ENCODE data around the gene RSPO4.
A peak's percentile ranks its signal among the peaks of the same experiment; 100 is the strongest.
"Not testable (repeated sequence)": the region's sequence is repeated elsewhere in the genome, so short reads cannot be mapped to it uniquely, and the experiment has no call there.

RSPO4 gene

DNA sequence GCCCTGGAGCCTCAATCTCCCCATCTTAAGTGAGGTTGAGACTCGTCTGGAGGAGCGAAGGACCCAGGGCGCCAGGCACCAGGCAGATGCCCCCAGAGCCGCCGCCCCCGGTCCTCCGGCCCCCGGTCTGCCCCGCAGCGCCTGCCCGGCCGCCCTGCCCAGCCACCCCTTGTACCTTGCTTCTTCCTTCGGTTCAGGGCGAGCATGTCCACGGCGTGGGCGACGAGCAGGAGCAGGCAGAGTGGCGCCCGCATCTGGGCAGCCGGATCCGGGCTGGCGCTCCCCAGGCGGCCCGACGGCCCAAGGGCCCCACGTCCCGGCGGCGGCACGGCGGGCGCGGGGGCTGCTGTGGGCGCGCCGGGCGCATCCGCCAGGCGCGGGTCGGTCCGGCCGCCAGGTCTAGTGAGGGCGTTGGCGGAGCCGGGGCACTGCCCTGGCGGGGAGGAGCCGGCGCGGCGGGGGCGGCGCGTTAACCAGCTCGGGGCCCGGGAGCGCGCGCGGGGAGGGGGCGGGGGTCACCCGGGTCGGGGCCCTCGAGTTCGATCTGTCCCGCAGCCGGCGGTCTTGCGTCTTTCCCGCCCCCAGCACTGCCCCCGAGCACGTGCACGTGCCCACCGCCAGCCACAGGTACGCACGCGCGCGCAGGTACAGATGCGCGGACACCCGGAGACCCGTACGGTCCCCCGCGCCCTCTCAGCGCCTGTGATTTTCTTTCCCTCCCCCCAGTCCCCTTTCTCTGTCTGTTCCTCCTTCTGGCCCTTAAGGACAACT, at the start of gene RSPO4:
RSPO4 (minus strand) TSS at position 401 of the 771 bp plus-strand sequence; CDS start at position 254, 147 bp downstream.
- DNase-seq: no peak

DNA sequence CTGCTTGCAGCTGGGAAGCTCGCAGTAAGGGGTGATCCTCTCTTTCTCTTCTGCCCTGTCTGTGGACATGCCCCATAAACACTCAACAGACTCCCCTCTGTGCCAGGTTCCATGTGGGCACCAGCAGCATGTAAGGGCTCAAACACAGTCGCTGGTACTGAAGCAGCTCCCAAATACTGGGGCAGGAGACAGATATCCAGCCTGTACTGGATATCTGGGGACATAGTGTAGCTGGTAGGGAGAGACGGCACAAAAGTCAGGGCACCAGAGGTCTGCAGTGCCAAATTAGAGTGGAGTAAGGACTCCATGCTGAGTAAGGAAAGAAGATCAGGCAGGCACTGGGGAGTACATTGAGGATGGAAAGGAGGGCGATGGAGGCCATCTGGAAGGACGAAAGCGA, 48.3 kb upstream of the RSPO4 start:
- DNase-seq: no peak

DNA sequence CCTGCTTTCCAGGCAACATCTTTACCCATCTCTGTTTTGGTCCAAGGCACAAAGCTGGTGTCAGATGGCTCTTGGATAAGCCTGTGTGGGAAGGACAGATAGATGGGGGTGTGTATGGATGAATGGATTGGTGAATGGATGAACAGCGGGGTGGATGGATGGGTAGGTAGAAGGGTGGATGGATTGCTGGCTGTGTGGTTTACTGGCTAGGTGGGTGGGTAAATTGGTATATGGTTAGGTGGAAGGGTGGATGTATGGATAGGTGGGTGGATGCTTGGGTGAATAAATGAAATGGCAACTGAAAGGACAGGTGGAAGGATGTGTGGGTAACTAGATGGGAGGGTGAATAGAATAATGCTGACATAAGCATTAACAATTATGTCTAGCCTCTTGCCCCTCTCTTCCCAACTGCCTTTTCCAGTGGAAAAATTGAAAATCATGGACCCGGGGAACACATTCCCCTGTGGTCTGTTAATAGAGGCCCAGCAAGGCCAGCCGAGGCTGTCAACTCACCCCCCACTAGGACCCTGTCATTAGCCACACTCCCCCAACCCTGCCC, 43.8 kb upstream of the RSPO4 start:
- no peak for DNase-seq

DNA sequence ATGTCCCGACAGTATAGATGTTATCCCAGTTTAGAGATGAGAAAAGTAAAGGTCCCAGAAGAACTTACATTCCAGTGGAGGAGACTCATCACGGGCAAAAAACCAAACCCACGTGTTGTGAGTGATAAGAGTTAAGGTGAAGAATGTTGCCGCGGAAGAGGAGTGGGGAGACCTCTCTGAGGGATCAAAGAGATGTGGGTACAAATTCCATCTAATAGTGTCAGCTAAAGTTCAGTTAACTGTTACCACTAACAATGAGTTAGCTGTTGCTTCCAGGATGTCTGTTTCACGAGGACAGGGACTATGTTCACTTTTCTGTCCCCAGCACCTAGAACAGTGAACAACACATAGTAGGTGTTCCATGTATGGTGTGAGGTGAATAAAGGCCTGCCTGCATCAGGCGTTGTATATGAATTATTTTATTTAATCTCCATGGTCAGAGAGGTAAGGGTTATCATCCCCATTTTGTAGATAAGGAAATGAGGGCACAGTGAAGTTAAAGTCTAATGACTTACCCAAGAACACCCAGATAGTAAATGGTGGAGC, 39.8 kb upstream of the RSPO4 start:
- DNase-seq: no peak

DNA sequence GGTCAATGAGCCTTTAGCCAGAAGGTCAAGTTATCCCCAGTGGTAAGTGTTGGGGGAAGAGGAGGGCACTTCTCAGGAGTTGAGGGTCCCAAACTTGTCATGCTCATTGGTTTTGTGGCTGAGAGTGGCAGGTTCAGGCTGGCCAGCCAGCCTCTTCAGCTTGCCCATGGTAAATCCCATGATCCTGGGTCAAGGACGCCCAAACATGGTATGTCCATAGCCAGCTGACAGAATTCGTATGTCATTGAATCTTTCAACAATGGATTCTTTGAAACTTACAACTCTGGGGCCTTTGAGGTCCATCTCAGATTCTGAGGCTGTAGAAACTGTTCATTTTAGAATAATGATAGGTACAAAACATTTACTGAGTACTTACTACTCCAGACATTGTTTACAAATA, 36.1 kb upstream of the RSPO4 start:
- DNase-seq: no peak

DNA sequence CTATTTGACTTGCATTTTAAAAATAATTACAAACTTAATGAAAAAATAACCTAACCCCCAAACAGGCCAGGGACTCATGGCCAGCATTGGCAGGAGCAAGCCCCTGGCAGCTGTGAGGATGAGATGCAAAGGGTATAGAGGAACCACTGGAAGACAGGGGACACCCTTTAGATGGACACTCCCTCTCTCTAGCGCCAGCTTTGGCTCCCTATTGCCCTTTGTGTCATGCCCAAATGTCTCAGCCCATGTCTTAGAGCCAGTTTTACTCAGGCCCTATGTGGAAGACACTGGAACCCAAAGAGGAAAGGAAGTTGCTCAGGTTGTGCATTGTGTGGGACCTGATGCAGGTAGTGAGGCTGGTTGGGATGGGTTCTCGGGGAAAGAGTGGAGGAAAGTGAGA, 34.9 kb upstream of the RSPO4 start:
- DNase-seq: no peak

DNA sequence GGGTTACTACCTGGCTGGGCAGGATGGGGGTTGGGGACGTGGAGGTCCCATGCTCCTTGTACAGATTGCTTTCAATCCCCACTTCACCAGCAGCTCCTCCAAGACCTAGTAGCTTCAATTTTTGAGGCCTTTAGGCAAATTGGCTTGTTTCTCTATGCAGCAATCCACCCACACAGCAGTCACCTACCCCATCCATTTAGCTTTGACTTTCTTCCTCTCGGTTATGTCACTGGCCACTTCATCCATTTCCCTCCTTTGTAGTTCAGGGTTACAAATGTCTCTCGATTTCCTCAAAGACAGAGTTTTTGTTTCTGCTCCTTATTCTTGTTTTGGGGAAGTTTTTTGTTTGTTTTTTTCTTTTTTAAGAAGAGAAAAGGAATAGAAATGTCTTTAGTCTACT, 33.4 kb upstream of the RSPO4 start:
- no peak for DNase-seq

DNA sequence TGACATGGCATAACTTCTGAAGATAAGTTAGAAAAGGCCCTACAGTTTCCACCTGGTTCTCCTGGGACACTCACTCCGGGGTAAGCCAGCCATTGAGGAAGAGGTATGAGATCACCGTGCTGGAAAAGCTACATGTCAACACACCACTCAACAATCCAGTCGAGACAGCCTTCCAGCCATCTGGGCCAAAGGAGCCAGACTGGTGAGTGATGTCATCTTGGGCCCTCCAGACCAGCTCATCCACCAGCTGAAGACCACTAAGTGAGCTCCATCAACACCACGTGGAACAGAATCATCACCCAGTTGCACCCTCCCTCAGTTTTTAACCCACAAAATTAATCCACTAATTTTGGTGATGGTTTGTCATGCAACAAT, 32.3 kb upstream of the RSPO4 start:
- no peak for DNase-seq

DNA sequence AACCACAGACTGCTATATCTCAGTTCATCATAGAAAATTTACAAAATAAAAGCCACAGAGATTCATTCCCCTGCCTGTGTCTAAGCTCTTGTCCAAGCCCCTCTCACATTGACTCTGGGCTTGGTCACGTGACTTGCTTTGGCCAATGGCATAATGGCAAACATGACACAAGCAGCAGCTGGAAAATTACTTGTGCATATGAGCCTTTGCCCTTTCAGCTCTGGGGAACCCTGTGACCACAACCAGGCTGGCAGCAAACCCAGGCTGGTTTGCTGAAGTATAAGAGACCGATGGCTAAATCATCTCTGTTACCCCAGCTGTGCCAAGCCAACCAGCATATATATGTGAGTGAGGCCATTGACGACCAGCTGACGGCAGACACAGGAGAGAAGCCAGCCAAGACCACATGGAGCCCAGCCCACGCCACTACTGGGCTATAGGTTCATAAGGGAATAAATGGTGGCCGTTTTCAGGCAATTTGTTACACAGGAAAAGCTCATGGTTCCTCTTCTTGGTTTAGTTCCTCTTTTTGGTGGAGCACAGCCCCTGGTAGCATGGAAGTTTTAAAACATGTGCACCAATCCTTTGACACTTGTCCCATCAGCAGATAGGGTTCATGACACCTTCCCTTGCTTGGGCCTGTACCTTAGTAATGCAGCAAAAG, 31.8 kb upstream of the RSPO4 start:
- peak; percentile 89 for DNase-seq

DNA sequence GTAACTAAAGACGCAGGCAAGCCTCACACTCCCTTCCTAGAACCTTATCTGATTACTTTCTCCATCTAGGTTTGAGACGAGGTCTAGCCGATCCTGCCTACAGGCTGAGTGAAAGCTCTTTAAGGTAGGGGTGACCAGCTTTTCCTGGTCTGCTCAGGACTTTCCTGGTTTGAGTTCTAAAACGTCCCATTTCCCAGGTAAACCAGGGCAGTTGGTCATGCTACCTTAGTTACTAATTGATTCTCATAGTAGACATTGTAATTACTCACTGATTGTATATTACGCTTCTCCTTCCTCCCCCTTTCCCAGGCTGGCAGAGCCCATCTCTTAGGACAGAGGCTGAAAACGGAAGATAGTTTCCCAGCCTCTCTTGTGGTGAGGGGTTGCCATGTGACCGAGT, 27.9 kb upstream of the RSPO4 start:
- no peak for DNase-seq

DNA sequence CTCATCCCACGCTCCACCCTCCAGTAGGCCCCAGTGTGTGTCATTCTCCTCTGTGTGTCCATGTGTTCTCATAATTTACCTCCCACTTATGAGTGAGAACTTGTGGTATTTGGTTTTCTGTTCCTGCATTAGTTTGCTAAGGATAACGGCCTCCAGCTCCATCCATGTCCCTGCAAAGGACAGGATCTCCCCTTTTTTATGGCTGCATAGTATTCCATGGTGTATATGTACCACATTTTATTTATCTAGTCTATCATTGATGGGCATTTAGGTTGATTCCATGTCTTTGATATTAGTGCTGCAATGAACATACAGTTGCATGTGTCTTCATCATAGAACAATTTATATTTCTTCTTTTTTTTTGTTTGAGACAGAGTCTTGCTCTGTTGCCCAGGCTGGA, 24.1 kb upstream of the RSPO4 start:
- DNase-seq: not testable (repeated sequence)

DNA sequence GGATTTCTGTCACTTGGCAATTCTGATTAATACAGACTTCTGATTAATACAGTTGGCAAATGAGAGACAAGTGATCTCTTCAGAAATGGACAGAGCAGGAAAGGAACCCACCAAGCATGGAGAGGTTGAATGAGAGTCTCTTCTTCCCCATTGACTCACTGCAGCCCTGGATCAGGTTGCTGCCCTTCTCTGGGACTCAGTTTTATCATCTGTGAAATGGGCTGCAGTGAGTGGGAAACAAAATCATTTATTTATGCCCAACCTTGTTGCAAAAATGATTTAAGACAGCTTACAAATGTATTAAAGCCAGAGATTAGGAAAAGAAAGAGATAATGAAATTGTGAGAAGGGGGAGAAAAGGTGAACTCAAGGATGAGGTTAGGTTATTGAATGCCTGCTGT, 20.8 kb upstream of the RSPO4 start:
- DNase-seq: no peak

DNA sequence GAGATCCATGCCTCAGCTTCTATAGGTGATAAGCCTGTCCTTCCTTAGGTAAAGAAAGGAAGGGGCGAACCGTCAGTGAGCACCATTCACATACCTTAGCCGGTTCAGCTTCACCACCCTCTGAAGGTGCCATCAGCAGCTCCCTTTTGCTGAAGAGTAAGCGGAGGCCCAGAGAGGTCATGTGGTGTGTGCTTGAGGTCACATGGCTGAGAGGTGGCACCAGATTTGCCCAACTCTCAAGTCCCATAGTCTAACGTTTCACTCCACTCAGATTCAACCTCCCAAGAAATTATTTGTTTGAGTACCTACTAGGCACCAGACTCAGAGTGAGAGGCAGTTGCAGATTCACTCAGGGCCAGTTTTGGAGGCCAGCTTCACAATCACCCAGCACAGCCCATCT, 18.5 kb upstream of the RSPO4 start:
- no peak for DNase-seq

DNA sequence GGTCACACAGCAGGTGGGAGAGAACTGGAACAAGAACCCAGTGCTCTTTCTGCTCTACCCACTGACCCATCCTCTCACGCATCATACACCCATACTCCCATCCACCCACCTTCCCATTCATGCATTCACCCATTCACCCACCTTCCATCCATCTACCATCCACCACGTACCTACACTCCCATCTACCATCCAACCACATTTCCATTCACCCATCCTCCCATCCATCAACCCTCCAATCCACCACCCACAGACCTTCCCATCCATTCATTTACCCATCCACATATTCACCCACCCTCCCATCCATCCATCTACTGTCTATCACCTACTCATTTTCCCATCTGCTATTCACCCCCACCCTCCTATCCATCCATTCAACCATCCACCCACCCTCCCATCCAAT, 17.2 kb upstream of the RSPO4 start:
- no peak for DNase-seq

DNA sequence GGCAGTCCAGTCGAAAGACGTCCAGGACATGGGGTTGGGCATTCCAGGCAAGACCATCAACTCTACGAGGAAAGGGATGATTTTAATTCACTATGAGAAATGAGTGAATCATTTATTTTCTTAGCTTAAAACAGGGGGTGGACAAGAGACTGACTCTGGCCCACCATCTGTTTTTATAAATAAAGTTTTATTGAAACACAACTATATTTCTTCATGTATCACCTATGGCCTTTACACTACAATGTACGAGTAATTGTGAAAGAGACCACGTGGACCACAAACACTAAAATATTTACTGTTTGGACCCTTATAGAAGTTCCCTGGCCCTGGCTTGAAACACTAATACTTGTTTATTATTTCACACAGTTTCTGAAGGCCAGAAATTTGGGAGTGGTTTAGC, 15.6 kb upstream of the RSPO4 start:
- DNase-seq: no peak

DNA sequence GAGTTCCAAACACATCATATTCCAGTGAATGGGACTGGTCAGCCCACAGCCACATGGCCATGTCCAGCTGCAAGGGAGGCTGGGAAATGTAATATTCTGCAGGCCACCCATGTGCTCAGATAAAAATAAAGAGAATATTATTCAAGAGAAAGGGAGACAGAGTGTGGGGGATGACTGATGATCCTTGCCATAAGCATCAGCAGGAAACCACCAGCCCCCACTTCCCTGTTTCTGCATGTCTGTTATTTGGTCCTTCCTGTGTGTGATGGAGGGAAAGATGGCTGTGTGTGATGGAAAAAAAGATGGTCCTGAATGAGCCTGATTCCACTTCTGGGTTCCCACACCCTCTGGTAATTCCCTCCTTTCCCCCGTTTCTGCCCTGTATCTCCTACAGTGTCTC, 13.1 kb upstream of the RSPO4 start:
- peak; percentile 21 for DNase-seq

DNA sequence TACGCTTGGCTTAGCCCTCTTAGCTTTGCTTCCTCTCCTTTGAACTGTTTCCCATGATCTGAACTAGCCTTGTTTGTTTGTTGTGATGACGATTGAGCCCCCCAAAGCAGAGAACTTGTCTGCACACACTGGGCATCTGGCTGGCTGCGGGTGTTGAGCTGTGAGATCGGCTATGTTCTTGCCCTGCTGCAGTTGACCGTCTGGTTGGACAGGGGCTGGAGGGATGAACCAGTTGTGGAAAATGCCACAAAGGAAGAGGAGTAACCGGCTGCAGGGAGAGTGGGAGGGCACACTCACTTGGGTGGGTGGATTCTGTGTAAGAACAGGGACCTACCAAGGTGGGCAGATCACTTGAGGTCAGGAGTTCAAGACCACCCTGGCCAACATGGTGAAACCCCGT, 12.4 kb upstream of the RSPO4 start:
- no peak for DNase-seq

DNA sequence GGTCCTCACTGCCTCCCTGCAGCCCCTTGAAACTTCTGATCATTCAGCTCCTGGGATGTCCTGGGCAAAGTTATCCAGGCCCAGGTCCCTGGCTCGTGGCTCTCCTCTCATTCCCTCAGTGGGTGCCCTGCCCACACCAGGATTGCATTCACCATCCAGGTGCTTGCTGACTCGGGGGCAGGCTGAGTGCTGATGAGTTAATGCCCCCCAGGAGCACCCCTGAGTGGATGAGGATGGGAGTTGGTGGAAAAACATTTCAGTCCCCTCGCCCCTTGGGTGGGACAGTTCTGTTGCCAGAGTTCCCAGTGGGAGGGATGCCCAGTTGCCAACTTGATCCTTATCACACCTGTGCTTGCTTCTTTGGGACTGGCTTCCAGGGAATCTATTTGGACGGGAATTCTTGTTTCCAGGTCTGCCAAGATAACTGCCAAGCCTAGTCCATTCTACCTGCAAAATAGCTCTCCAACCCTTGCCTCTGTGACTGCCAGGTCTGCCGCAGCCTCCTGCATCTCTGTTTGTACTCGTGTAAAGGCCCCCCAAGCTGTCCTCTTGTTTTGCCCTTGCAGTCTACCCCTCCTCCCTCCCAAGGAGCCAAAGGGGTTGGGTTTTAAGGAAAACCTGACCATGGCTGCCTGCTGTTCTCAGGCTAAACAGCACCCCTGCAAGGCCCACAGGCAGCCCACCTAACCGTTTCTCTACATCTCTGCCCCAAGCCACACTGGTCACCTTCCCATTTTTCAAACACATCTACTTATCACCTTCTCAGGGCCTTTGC, 11.6 kb upstream of the RSPO4 start:
- no peak for DNase-seq

DNA sequence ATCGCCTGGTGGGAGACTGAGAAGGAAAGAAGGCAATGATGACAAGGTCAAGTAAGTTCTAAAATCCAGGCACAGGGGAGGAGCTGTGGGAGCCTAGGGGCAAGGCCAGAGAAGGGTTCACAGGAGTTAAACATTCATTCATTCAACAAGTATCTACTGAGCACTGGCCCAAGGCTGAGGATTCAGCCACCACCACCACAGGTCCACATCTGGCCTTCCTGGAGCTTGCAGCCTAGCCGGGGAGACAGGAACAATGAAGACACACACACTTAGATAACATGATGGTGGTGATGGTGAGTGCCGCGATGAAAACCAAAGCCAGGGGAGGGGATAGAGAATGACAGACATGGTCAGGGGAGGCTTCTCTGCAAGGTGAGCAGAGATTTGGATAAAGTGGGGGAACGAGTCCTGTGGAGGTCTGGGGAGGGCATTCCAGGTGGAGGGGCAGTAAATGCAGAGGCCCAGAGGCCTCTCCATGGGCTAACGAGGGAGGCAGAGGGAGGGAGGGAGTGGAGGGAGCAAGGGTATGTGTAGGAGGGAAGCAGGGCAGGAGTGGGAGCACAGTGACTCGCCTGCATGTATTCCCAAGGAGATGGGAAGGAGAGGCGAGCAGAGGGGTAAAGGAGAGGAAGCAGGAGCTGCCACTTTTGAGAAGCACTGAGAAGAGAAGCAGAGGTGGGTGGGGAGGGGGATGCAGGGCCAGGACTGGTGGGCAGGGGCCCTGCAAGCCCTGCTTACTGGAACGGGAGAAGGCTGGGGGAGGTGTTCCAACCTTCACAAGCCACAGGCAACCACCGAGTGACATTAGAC, 10.5 kb upstream of the RSPO4 start:
- DNase-seq: no peak

DNA sequence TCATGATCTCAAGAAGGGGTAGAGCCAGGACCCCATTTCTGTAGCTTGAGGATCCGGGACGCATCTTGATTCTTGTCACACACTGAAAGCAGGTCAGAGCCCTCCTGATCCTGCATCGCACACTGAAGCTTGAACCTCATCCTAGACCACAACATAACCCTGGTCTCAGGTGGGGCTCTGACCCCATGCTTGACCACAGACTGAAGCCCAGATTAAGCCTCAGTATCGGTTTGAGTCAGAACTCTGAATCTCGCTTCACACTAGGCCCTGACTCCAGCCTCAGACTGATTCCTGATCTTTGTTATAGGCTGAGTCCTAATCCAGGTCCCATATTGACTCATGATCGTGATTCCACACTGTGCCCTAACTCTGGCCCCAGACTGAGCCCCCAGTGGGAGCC, 8.5 kb upstream of the RSPO4 start:
- no peak for DNase-seq

DNA sequence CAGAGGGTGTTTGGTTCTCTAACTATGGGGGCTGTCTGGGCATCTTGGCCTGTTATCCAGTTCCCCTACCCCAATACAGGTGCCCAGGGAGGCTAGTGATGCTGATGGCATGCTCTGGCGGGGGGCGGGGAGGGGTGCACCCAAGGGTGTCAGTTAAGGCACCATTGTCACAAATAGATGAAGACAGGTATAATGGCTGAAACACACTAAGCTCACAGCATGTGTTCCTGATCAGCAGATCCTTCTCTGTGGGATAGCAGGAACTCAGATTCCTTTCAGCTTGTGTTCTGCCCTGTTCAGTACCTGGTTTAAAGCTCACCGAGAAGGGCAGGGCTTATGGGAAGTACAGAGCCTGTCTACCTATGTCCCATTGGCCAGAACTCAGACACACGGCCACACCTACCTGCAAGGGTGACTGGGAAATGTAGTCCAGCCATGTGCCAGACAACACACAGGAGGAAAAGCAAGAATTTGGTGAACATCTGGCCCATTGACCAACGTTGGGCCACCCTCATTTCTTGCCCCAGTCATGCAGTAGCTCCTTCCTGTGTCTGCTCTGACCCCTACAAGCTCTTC, 3.4 kb upstream of the RSPO4 start:
- DNase-seq: no peak
